DMS 273 (cell line): ENCODE data around the gene MDM4.
"Not testable (repeated sequence)": the region's sequence is repeated elsewhere in the genome, so short reads cannot be mapped to it uniquely, and the experiment has no call there.

Experiments used
- DNase-seq: peaks from one replicate; lab custom pipeline; 2025; ENCODE audit not compliant: unreplicated experiment; lab: John Stamatoyannopoulos, UW

The MDM4 gene

DNA sequence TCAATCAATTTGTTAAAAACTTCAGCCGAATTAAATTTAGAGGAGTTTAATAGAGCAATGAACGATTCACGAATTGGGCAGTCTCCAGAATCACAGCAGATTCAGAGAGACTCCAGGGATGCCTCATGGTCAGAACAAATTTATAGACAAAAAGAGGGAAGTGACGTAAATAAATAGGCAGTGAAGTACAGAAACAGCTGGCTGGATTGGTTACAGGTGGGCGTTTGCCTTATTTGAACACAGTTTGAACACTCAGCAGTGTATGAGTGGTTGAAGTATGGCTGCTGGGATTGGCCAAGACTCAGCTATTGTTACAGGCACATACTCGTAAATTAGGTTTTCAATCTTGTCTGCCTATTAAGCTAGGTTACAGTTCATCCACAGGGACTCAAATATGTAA, 43.8 kb downstream of the MDM4 start:
- not testable (repeated sequence) for DNase-seq

DNA sequence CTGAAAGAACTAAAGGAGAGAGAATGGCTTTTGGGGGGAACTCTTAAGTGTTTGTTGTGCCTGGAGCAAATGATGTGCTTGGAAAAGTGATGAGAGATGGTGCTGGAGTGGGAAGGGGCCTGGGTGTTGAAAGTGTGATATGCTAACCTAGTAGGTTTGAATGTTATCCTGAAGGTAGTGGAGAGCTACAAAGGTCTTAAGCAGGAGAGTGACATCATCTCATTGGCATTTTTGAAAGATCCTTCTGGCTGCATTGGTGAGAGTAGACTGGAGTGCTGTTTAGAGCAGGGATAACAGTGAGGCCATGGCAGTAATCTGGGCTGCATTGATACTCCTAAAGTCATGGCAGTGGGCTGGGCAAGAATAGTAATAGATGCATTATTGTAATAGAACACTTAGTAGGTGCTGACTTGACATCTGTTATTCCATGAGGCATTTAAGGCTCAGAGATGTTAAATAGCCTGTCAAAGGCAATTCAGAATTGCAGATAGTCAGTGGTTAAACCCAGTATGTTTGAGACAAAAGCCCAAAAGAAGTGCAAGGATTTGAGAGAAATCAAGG, 44.5 kb downstream of the MDM4 start:
- DNase-seq = peak; percentile 26

DNA sequence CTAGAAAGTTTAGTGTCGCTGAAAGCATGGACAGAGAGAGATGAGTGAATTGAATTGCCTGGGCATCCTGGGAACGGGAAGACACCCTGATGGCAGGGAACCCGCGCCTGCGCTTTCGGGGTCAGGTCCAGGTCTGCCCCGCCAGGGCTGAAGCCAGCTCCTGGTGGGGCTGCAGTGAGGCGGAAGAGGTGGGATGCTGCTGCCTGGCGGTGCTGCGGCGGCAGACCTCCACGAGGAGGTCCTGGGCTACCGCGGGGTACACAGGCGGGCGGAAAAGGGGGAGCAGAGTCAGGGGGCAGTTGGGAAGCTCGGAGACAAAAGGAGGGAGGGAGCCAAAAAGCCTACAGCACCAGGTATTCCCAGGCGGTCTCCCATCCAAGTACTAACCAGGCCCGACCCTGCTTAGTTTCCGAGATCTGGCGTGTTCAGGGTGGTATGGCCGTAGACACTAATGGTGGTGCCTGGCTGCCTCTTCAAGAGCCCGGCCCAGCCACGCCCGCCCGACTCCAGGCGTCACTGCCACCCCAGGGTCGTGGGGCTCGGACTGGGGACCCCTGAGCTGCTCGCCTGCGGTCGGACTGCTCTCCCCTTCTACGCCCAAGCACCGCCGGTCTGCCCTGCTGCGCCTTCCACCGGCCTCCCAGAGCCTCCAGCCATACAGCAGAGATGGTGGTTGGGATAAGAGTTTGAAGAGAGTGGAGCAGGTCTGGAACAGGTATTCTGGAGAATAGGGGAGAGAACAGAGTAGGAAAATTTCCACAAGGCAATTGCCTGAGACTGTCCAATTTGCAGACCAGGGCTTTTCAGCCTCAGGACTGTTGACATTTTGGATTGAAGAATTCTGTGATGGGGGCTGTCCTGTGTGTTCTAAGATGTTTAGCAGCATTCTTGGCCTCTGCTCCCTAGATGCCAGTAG, 46.1 kb downstream of the MDM4 start:
- DNase-seq = no peak

DNA sequence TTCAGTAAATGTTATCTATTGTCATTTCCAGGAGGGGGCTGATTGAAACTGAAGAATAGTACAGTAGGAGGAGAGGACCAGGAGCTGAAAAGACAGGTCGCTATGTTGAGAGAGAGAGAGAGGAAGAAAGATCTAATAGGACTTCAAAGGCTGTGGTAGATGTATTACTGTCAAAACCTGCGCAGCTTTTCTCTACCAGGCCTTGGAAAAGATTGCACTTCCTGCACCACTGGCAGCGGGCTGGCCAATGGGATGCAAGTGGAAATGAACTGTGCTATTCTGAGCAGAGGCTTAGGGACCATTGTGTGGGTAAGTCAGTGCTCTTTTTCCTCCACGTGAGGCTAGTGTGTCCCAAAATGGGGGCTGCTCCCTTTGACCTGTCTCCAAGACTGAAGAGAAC, 47.1 kb downstream of the MDM4 start:
- DNase-seq = no peak

DNA sequence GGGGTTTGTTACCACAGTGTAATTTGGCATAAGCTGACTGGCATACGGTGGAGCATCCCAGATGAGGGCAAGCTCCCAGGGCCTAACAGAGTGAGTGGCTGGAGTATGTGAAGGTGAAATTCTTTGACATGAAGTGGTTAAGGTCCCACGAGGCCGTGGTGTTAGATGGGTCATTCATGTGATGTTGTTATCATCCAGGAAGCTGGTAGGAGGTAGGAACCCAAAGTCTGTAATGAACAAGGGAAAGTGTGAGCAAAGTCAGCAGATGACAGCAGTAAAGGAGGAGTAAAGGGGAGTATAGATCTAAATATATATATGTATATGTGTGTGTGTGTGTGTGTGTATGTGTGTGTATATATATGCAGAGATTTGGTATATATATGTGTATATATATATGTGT, 47.6 kb downstream of the MDM4 start:
- DNase-seq = no peak

DNA sequence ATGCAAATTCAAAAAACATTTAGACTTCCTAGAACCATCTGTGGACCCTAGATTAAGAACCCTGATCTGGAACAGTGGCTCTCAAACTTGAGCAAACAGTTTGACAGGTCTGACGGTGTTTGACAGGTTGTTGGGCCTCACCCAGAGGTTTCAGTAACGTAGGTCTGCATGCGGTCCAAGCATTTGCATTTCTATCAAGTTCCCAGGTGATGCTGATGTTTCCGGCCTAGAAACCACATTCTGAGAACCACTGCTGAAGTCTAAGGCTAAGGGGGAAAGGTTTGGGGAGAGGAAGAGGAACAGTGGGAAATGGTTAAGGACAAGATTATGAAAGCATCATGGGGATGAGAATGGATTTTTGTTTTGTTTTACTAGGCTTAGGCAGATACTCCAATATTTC, 48.6 kb downstream of the MDM4 start:
- DNase-seq = no peak

DNA sequence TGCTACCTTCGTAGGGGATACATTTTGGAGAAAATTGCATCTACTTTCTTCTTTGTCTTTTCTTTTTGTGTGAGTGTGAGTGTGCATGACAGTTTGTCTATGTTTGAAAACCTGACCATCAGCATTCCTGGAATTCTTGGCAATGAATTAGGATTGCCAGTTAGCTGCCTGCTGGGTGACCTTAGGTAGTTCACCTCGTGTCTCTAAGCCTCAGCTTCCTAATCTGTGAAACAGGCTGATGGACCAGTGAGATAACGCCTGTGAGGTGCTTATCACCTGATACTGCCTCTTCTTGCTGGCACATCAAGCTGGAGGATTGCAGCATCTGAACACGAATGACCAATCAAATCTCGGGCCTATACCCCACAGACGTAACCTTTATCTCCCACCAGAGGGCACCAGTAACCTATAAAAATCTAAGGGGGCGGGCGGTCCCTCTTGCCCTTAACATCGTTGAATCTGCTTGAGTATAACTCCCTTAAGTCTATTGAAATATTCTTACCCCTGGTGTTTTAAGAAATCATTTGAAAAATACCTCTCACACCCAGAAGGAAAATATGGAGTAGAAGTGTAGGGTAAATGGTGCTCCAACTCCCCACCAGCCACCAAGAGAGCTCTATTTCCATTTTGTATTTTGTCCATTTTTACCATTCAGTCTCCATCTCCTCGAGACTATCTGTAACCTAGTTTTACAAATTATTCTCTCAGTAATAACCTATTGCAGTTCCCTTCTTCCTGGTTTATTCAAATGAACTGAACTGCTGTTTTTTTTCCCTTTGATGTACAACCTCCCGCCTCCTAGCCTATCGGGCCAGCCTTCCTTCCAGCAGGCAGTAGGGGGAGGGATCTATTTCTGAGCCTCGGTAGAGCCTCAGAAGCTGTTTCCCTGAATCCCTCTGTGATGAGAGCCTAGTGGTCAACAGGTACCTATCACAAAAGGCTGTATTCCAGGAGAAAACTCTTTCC, 49.7 kb downstream of the MDM4 start:
- DNase-seq = peak; percentile 91

DNA sequence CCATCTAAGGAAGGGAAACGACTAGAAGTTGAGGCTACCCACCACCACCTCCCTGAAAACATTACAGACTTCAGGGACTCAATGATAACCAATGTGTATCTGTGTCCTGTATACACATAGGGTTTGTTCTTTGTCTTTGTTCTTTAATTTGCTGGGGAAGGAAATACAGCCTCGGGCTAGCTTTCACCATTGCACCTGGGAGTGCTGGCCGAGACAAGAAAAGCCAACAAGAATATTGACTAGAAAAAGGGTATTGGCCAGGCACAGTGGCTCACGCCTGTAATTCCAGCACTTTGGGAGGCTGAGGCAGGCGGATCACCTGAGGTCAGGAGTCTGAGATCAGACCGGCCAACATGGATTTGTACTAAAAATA, 50.4 kb downstream of the MDM4 start:
- no peak for DNase-seq

DNA sequence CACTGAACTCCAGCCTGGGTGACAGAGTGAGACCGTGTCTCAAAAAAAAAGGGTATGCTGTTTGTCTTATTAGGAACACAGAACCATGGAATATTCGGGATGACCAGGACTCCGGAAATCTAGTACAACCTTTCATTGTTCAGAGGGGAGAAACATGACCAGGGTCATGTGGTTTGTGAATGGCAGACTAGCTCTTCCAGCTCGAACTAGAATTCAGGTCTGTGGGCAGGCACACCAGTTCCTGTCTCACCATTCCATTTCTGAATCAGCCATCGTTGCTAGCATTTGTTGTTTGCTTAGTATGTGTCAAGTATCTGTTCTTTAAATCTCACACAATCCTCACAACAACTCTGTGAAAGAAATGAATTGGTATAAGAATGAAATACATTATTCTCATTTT, 50.9 kb downstream of the MDM4 start:
- no peak for DNase-seq

DNA sequence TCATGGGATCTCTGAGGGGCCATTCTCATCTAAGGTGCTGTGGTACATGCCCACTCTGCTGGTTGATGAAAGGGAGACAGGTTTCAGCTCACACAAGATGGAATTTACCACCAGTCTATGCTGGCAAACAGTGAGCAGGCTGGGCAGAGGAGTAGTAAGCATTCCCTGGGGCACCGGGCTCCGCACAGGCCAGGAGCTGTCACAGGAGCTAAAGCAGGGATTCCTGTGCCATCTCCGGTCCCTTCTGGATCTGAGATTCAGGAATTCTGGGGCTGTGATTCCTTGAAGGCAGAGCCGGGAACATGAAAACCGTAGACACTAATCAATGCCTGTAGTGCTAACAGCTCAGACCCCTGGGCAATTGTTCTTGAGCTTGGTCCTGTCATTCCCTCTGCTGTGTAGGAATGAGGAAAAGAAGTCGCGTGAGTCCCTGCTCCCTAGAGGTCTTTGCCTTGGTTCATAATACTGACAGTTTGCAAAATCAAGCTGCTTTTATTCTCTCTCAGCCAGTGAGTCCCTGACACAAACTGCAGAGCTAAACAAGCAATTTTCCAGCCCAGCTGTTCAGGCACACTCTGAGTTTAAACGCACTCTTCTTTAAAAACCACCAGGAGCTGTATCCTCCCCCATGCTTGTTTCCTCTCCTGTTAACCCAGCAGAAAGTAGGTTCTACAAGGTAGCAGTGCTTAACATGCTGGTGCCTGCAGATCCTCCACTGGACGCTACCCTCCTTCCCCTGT, 52.5 kb downstream of the MDM4 start:
- DNase-seq = peak; percentile 62

DNA sequence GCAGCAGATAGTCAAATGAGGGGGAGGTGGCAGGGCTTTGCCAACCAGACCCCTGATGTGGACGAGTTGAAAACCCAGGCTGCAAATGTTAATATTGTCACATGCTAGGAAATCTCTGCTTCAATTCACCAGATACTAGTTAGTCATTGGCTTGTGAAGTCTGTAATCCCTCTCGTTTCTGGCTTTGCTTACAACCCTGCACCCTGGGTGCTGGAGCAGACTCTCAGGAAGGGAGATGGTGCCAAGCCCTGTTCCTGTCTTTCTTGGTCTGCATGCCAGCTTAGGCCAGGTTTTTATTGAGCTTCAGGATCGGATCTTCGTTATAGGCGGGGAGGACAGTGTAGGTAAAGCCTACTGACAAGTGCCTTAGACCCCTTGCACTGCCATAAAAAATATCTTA, 53.3 kb downstream of the MDM4 start:
- DNase-seq = no peak

DNA sequence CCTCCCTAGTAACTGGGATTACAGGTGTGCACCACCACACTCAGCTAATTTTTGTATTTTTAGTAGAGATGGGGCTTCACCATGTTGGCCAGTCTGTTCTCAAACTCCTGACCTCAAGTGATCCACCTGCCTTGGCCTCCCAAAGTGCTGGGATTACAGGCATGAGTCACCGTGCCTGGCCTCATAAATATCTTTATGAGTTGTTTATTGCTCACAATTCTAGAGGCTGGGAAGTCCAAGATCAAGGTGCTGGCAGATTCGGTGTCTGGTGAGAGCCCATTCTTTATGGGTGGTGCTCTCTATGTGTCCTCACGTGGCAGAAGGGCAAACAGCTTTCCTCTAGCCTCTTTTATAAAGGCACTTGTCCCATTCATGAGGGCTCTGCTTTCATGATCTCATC, 53.8 kb downstream of the MDM4 start:
- not testable (repeated sequence) for DNase-seq

DNA sequence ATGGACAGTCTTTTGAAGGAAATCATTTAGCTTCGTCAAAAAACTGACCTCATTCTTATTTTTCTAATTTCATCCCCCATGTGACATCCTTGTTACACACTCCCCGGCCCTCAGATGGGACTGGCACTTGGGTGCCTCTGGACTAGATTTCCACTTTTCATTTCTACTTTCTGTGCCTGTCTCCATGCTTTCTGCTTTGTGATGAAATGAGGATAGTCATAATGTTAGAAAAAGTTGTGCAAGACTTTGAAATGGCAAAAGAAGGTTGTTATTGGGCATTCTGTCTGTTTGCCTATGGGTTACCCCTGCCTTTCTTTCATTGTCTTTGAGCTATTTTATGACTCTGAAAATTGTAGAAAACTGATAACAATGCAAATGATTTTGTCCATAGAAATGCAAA, 54.9 kb downstream of the MDM4 start:
- DNase-seq = no peak

DNA sequence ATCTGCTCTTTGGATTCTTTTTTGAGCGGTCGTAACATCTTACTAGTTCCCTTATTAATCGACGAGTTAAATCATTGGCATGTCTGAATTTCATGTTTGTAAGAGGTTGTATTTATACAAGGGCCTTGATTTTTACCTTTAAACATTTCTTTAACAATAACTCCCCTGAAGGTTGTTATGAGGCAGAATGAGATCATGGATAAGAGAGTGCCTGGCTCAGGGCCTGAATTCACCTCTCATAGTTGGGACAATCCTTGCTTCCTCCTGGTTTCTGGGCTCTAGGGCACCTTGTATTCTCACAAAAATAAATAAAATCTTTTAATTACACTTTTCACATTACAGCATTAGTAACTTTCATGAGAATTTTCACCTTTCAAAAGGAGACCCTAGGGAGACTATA, 55.4 kb downstream of the MDM4 start:
- DNase-seq = no peak

DNA sequence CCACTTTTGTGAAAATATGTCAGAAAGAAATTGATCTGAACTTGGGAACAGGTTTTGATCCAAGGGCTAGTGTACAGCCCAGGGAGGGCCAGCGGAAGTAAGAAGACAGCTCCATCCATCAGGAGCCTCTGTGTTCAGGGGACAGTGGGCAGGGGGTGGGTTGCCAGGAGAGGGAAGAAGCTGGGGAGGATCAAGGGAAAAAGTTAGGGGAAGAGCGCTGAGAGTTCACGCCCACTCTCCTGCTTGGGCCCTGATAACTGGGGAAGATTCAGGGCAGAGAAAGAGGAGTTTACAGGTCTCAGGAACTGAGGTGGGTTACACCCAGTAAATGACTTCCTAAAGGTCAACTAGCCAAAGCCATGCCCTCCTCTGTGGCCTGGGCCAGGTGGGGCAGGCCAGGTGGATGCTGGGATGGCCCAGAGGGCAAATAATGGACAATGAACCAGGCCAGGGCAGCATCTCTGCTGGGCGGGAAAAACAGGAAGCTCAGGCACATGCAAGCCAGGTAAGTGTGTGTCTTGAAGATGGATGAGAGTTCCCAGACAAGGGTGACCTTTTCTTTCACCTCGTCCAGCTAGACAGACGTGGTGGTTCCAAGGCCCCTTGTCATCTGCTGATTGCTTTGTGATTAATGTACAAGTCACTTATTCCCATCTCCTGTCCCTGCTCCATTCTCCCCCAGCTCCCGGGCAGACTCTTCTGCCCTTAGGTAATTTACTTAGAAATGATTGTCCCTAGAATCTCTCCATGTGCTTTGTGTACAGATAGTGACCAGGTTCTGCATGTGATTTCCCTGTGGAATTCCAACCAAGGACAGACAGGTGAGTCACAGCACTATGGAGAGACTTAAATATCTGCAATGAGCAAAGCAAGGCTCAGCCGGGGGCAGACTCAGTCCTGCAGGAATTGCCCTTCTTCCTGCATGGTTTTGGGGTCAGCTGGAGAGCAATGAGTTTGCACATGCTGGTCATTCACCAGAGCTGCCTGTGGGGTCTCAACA, 57.0 kb downstream of the MDM4 start:
- DNase-seq = no peak

DNA sequence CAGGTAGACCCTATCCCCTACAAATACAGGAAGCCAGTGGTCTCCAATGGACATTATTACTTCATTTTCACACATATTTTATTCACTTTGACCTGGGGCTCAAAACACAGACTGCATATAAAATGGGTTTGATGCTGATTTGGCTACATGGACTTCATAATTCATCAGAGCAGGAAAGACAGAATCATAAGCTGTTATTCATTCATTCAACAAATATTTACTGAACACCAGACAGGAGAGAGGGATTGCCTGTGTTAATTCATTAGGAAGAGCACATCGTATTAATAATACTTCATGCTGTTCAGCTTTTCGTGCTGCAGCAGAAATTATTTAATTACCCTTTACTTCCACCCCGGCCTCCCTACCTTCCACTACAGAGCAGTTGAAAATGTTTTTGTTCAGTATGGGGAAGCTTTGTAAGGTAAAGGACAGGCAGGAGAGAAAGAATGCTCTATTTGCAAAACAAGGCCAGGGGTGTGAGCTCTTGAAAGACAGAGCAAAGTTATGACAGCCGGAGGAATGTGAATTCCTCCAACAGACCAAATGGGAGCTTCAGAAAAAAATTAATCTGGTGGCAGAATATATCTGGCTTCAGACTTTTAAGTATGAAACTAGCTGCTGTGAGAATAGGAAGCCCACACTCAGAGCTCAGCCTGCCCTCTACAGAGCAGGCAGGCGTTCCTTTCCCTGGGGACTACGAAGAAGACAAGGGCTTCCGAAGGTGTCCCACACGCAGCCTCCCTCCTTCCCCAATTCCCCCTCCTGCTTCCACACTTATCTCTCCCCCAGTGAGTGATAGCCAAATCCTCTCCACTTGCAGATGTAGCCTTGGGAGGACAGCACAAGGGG, 58.0 kb downstream of the MDM4 start:
- DNase-seq = no peak

DNA sequence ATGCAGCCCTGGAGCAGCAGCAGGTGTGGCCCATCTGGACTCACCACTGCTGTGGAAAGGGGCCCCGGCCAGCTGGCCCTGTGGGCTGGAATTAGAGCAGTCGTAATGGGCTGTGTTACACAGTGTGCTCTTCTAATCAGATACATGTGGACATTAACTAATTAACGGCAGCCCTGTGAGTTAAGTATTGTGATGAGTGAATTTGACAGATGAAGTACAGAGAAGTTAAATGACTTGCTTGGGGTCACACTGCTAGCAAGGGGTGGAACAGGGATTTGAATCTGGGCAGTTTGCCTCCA, 58.6 kb downstream of the MDM4 start:
- DNase-seq = peak; percentile 90

DNA sequence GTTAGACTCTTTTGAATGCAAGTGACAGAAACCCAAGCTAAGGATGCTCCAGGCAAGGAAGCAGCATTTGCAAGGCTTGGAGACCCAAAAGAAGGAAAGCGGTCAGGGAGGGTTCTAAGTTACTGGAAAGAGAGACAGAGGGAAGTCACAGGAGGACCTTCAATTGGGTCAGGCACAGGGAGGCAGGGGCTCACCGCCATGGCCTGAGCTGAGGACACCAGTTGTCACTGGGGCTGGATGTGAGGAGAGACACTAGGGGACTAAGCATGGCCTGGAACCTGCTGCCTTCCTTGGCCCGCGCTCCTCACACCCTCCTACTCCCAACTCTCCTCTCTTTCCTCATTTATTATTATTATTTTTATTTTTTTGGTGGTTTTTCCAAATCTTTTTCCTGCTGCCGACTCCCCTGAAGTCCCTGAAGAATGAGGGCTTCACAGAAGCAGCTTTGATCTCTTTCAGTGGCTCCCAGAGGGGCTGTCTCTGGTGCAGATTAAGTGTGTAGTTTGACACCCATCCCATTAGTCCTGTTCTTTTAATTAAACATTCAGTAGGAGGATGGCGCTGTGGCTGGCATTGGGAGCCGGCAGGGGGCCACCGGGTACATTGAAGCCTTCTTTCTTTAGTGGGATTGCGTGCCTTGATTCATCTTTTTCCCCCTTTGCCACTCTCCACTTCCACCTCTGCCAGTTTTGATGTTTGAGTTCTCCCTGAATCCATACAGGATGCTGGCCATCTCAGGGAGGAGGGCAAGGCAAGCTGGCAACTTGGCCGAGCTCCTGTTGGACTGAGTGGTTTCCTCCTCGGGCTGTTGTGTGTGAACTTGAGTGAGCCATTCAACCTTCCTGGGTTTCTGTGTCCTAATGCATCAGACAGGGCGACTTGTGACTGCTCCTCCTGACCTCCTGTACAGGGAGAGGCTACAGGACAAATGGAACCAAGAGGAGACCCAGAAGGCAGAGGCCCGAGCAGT, 59.3 kb downstream of the MDM4 start:
- peak; percentile 65 for DNase-seq
